Occipital lobe (tissue), 1 donor: Measurements from ENCODE around the gene SERP1. TPM values are rescaled to one million over a fixed set of nuclear protein-coding genes. Genes with fewer than 3 reads are reported as not detected.

Experiments used
- total RNA-seq: library from RNA; depleted of rRNA; stranded (reverse); fragments of >200 nt; gene quantifications from one replicate; pipeline ENCODE4 v1.2.3, GENCODE V29; 2014

Gene SERP1
- total RNA-seq, 1 donor from 2014 or later = 87.0 TPM

Other genes with a start within 250 kb of the SERP1 start
- 22.0 TPM for gene TSC22D2, start 138.2 kb downstream of the SERP1 start, total RNA-seq
- gene EIF2A, start 291 bp upstream of the SERP1 start, total RNA-seq = 268 TPM
- gene SELENOT, start 56.8 kb upstream of the SERP1 start, total RNA-seq = 103 TPM
- gene ERICH6, start 157.4 kb upstream of the SERP1 start, total RNA-seq = not detected
- gene SIAH2, start 216.7 kb upstream of the SERP1 start, total RNA-seq = 29.3 TPM